GM19023 (cell line): ENCODE measurements around the gene R3HDML.
"Not testable (repeated sequence)": the region's sequence is repeated elsewhere in the genome, so short reads cannot be mapped to it uniquely, and the experiment has no call there.

Experiments
- ATAC-seq: cut with Tn5 transposase; IDR thresholded peaks from one replicate; pipeline ENCODE4 v1.9.1; 2021; ENCODE audit warnings: mild to moderate bottlenecking, moderate library complexity; ENCODE audit not compliant: unreplicated experiment

R3HDML gene

GRCh38 chr20:44327748-44328147 is 9.1 kb upstream of the R3HDML start:
- ATAC-seq, result not testable (repeated sequence)

- ATAC-seq, result no peak
Measured at GRCh38 chr20:44328428-44328827, 8.4 kb upstream of the R3HDML start.

GRCh38 chr20:44331201-44331600 is 5.6 kb upstream of the R3HDML start:
- no peak for ATAC-seq

GRCh38 chr20:44334306-44334705 is 2.5 kb upstream of the R3HDML start:
- ATAC-seq, result no peak

GRCh38 chr20:44334709-44335108 is 2.1 kb upstream of the R3HDML start:
- no peak for ATAC-seq

- no peak for ATAC-seq
Measured at GRCh38 chr20:44335675-44336074, 1.2 kb upstream of the R3HDML start.

GRCh38 chr20:44336086-44336485 is 757 bp upstream of the R3HDML start:
- no peak for ATAC-seq

GRCh38 chr20:44342248-44342647 is 5.4 kb downstream of the R3HDML start:
- no peak for ATAC-seq

GRCh38 chr20:44343162-44343675 is 6.4 kb downstream of the R3HDML start:
- ATAC-seq, result no peak

- no peak for ATAC-seq
Measured at GRCh38 chr20:44344723-44345122, 7.9 kb downstream of the R3HDML start.

GRCh38 chr20:44345147-44345546 is 8.3 kb downstream of the R3HDML start:
- no peak for ATAC-seq

GRCh38 chr20:44345941-44346340 is 9.1 kb downstream of the R3HDML start:
- not testable (repeated sequence) for ATAC-seq

GRCh38 chr20:44348168-44348659 is 11.4 kb downstream of the R3HDML start:
- no peak for ATAC-seq

- no peak for ATAC-seq
Measured at GRCh38 chr20:44349349-44349748, 12.5 kb downstream of the R3HDML start.

GRCh38 chr20:44350567-44350966 is 13.7 kb downstream of the R3HDML start:
- ATAC-seq, result no peak

GRCh38 chr20:44354979-44355497 is 18.2 kb downstream of the R3HDML start:
- ATAC-seq, result no peak

- ATAC-seq, result no peak
Measured at GRCh38 chr20:44355498-44356352, 18.9 kb downstream of the R3HDML start, which contains the start of gene HNF4A. HNF4A (plus strand) TSS chr20:44355699; CDS start chr20:44355805, 106 bp downstream.

GRCh38 chr20:44356353-44356723 is 19.5 kb downstream of the R3HDML start:
- ATAC-seq, result no peak

GRCh38 chr20:44357020-44357419 is 20.2 kb downstream of the R3HDML start:
- ATAC-seq, result no peak

- no peak for ATAC-seq
Measured at GRCh38 chr20:44357555-44358125, 20.8 kb downstream of the R3HDML start.

- ATAC-seq, result no peak
Measured at GRCh38 chr20:44358776-44359175, 21.9 kb downstream of the R3HDML start.

- ATAC-seq, result no peak
Measured at GRCh38 chr20:44360221-44360620, 23.4 kb downstream of the R3HDML start.
